ENCODE data around the gene SYT13. TPM values are rescaled to one million over a fixed set of nuclear protein-coding genes. Genes with fewer than 3 reads are reported as not detected.
A peak's percentile ranks its signal among the peaks of the same experiment; 100 is the strongest.
"Not testable (repeated sequence)": the region's sequence is repeated elsewhere in the genome, so short reads cannot be mapped to it uniquely, and the experiment has no call there.

The SYT13 gene
- total RNA-seq, 1 donor from 2014 or later, result not detected

DNA sequence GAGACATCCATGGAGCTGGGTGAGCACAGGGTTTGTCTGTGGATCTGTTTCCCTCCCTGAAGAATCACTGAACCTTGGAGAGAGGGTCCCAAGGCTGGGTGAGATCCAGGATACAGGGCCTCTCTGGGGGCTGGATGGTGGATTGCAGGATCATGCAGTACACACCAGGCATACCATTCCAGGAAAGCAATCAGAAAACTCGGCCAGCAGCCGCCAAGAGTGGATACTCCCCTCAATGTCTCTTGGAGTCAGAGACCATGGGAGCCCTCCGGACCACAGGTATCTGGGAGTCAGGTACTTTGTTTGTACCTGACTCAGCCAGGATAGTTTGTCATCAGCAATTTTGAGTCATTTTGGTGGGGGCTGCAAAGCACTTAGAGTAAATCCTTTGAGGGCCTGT lies 14.6 kb upstream of the SYT13 start:
- DNase-seq (no peak), ATAC-seq (no peak)
- H3K9me3 ChIP-seq, result no peaks in the 10 kb centered on the region
- H3K27me3 ChIP-seq (ENCODE audit: low read depth), result no peaks in the 10 kb centered on the region
- intact Hi-C loops (cut with DNase I), result no loop called here
- H3K4me1 ChIP-seq, result no peaks in the 10 kb centered on the region
- H3K27ac ChIP-seq, result no peak overlapping the region
- H3K36me3 ChIP-seq, result no peaks in the 10 kb centered on the region
- no peak overlapping the region for H3K4me3 ChIP-seq
- TF ChIP-seq, protein P1, sequence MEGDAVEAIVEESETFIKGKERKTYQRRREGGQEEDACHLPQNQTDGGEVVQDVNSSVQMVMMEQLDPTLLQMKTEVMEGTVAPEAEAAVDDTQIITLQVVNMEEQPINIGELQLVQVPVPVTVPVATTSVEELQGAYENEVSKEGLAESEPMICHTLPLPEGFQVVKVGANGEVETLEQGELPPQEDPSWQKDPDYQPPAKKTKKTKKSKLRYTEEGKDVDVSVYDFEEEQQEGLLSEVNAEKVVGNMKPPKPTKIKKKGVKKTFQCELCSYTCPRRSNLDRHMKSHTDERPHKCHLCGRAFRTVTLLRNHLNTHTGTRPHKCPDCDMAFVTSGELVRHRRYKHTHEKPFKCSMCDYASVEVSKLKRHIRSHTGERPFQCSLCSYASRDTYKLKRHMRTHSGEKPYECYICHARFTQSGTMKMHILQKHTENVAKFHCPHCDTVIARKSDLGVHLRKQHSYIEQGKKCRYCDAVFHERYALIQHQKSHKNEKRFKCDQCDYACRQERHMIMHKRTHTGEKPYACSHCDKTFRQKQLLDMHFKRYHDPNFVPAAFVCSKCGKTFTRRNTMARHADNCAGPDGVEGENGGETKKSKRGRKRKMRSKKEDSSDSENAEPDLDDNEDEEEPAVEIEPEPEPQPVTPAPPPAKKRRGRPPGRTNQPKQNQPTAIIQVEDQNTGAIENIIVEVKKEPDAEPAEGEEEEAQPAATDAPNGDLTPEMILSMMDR (IDR thresholded peaks at IDR 0.05), result no peak

DNA sequence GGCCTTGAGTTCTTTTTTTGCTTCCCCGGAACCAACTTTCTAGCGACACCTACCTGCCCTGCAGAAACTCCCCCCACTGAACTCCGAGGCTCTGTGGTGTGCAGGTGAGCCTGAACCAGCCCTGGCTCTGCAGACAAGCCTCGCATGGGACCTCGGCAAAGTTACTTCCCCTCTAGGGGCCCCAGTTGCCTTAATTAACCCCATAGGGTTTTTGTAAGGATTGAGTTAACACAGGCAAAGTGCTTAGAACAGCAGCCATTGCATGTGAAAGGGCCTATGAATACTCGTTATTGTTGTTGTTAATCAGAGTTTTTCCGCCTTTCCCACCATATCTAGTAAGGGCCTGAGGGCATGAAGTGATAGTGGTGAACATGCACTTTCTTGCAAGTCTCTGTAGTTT lies 12.6 kb upstream of the SYT13 start:
- H3K4me3 ChIP-seq, result no peak overlapping the region
- H3K4me1 ChIP-seq, result no peaks in the 10 kb centered on the region
- ATAC-seq (no peak), DNase-seq (no peak)
- no peaks in the 10 kb centered on the region for H3K36me3 ChIP-seq
- no peak overlapping the region for H3K27ac ChIP-seq
- intact Hi-C loops (cut with DNase I), result no loop called here
- no peaks in the 10 kb centered on the region for H3K9me3 ChIP-seq
- no peaks in the 10 kb centered on the region for H3K27me3 ChIP-seq (ENCODE audit: low read depth)
- TF ChIP-seq, protein P1 (IDR thresholded peaks at IDR 0.05), result no peak

DNA sequence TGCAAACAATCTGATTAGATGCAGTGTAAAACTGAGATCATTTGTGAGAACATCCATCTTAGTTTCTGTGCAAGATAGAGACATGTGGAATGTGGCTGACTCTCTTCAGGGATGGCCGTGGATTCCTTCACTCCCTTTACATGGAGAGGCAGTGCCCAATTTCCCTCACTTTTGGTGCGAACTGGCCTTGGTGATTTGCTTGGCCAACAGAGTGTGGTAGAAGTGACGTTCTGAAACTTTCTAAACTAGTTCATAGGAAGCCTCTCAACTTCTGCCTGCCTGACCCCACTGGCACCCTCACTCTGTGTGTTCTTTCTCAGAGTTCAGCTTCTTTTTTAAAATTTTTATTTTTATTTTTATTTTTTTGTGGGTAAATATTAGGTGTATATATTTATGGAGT lies 9.9 kb upstream of the SYT13 start:
- Histone ChIP-seq H3K9me3 (no peaks in the 10 kb centered on the region), H3K4me1 (no peaks in the 10 kb centered on the region), H3K27me3 (ENCODE audit: low read depth) (no peaks in the 10 kb centered on the region), H3K4me3 (no peak overlapping the region), H3K36me3 (no peaks in the 10 kb centered on the region), H3K27ac (no peak overlapping the region)
- intact Hi-C loops (cut with DNase I), result no loop called here
- ATAC-seq (no peak), DNase-seq (no peak)
- TF ChIP-seq, protein P1 (IDR thresholded peaks at IDR 0.05), result no peak

DNA sequence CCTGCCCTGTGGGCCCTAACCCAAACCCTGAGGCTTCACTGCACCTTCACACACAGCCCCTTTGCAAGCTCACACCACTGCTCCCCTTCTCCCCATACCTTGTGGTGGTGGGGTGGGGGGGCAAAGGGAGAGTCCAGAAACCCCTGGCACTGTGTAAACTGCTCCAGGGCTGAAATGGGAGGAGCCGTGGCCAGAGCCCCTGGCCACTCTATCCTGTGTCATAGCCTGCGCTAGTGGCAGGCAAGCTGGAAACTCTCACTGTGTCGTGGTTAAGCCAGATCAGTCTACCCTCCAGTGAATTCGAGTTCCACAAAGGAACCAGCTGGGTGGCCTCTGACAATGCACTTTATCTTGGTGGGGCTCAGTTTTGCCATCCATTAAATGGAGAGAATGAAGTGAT lies 8.4 kb upstream of the SYT13 start:
- TF ChIP-seq, protein P1 (IDR thresholded peaks at IDR 0.05), result no peak
- intact Hi-C loops (cut with DNase I), result loop anchor here (5.0 kb wide), 1 partner anchor 182 kb away; no protein-coding TSS in a partner anchor
- Histone ChIP-seq H3K4me3 (no peak overlapping the region), H3K4me1 (no peaks in the 10 kb centered on the region), H3K36me3 (no peaks in the 10 kb centered on the region), H3K27me3 (ENCODE audit: low read depth) (peaks cover 14% of the 10 kb centered on the region), H3K9me3 (no peaks in the 10 kb centered on the region), H3K27ac (no peak overlapping the region)
- peak in 1 of 2 donors; percentile 25 for ATAC-seq
- DNase-seq, result no peak

DNA sequence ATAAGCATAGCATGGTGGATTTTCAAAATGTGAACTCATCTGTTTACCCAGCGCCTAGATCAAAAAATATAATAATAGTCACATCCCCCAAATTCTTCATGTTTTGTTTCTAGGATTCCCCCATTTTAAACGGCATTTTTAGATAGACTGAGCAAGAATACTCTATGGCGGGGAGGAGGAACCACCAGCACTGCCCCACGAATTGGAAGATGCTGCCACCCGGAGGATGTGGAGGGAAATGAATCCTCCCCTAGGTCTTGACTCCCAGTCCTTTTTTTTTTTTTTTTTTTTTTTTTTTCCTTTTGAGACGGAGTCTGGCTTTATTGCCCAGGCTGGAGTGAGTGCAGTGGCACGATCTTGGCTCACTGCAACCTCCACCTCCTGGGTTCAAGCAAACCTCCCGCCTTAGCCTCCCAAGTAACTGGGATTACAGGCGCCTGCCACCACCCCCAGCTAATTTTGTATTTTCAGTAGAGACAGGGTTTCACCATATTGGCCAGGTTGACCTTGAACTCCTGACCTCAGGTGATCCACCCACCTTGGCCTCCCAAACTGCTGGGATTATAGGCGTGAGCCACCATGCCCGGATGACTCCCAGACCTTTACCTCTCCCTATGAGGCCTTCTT lies 7.5 kb upstream of the SYT13 start:
- intact Hi-C loops (cut with DNase I), result loop anchor here (5.0 kb wide), 1 partner anchor 181 kb away; no protein-coding TSS in a partner anchor
- peak; percentile 74 for DNase-seq
- ATAC-seq, result peak; percentile 76 to 83
- H3K36me3 ChIP-seq, H3K27ac ChIP-seq, H3K4me1 ChIP-seq, H3K9me3 ChIP-seq, H3K4me3 ChIP-seq: not testable (repeated sequence)
- TF ChIP-seq, protein P1 (IDR thresholded peaks at IDR 0.05), result peak; percentile 63
- H3K27me3 ChIP-seq (ENCODE audit: low read depth), result peaks cover 17% of the 10 kb centered on the region

Data from lower lobe of right lung (tissue), 2 donors.